NB4 (cell line): ENCODE results near the gene GRIA1.

Source experiments
- DNase-seq: peaks from one replicate; pipeline ENCODE4 v3.0.0; 2010; ENCODE audit warnings: low read depth
- H3K4me3 ChIP-seq: one replicate; pipeline ENCODE4 v1.5.1; 2011; ENCODE audit warnings: mild to moderate bottlenecking, low read depth, low read length, moderate library complexity
- MYC ChIP-seq: IDR thresholded peaks from 2 replicates; pipeline ENCODE4 v1.6.1; 2011; ENCODE audit warnings: low read depth, low read length
- POLR2A ChIP-seq: IDR thresholded peaks from 2 replicates; pipeline ENCODE4 v1.6.1; 2011; ENCODE audit warnings: mild to moderate bottlenecking; ENCODE audit not compliant: insufficient read length; ENCODE audit errors: extremely low read depth
- TF ChIP-seq, protein P1 (sequence below): IDR thresholded peaks from 2 replicates; pipeline ENCODE4 v1.6.1; 2011; ENCODE audit warnings: low read depth, low read length
- TF ChIP-seq, protein P2 (sequence below): IDR thresholded peaks from one replicate; pipeline ENCODE4 v1.5.1; 2012; ENCODE audit warnings: low read depth, low read length

GRIA1 gene

DNA sequence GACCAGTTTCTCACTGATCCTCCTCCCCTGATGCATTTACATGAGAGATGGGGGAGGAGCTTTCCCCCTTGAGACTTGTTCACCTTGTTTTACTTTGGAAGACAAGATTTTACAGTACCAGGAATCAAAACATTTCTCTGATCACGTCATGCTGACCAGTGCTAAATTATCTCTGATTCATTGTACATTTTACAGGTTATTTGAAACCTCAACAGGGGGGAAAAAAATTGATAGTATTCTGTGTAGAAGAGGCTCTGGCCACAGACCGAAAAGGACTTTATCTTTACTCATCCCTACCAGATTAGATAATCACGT lies 133.9 kb downstream of the GRIA1 start:
- TF ChIP-seq, protein P1, sequence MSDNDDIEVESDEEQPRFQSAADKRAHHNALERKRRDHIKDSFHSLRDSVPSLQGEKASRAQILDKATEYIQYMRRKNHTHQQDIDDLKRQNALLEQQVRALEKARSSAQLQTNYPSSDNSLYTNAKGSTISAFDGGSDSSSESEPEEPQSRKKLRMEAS: no peak
- TF ChIP-seq MYC (no peak), POLR2A (no peak)
- TF ChIP-seq, protein P2, sequence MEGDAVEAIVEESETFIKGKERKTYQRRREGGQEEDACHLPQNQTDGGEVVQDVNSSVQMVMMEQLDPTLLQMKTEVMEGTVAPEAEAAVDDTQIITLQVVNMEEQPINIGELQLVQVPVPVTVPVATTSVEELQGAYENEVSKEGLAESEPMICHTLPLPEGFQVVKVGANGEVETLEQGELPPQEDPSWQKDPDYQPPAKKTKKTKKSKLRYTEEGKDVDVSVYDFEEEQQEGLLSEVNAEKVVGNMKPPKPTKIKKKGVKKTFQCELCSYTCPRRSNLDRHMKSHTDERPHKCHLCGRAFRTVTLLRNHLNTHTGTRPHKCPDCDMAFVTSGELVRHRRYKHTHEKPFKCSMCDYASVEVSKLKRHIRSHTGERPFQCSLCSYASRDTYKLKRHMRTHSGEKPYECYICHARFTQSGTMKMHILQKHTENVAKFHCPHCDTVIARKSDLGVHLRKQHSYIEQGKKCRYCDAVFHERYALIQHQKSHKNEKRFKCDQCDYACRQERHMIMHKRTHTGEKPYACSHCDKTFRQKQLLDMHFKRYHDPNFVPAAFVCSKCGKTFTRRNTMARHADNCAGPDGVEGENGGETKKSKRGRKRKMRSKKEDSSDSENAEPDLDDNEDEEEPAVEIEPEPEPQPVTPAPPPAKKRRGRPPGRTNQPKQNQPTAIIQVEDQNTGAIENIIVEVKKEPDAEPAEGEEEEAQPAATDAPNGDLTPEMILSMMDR: no peak
- no peak for DNase-seq
- no peak overlapping the region for H3K4me3 ChIP-seq

DNA sequence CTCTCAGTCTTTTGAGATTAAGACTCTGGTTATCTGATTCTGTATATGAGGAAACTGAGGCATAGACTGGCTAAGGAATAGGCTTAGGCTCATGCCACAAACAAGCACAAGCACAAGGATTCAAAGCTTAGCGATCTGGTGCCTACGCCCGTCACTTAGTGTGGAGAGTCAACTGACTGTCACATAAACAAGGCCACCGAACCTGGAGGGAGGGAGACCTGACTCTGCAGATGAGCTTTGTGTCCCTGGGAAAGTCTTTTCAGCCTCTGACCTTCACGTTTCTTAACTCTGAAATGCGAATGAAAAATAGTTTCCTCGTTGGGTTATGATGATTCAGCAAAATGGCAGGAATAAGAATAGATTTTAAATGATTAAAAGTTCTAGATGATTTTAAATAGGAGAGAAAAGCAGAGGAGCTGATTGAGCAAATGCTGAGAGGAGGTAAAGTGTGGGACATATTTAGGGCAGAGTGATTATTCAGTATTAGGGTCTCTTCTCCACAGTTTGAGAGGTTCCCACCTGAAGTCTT lies 135.4 kb downstream of the GRIA1 start:
- no peak for DNase-seq
- H3K4me3 ChIP-seq: no peak overlapping the region

DNA sequence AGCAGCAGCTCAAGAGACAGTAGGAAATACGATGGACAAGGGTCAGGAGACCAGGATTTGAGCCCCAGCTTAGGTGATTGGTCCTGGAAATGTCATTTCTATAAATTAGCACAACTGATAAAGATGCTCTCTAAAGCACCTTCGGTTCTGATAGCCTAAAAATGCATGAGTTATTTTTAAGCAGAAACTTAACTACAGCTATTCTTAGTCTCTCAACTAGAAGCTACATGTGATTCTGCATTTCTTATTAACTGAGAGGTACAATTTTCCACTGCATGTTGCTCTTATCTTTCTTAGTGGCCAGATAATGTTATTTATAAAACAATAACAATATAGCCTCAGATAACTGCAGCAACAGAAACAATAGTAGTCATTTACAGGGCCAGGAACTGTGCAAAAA lies 136.4 kb downstream of the GRIA1 start:
- no peak overlapping the region for H3K4me3 ChIP-seq
- TF ChIP-seq, protein P1: no peak
- TF ChIP-seq POLR2A: no peak
- TF ChIP-seq MYC: no peak
- TF ChIP-seq, protein P2: no peak
- DNase-seq: no peak

More for the DNA sequence above, 135.4 kb downstream of the GRIA1 start:
- TF ChIP-seq MYC (no peak), POLR2A (no peak)
- TF ChIP-seq, protein P2: no peak
- TF ChIP-seq, protein P1: no peak

DNA sequence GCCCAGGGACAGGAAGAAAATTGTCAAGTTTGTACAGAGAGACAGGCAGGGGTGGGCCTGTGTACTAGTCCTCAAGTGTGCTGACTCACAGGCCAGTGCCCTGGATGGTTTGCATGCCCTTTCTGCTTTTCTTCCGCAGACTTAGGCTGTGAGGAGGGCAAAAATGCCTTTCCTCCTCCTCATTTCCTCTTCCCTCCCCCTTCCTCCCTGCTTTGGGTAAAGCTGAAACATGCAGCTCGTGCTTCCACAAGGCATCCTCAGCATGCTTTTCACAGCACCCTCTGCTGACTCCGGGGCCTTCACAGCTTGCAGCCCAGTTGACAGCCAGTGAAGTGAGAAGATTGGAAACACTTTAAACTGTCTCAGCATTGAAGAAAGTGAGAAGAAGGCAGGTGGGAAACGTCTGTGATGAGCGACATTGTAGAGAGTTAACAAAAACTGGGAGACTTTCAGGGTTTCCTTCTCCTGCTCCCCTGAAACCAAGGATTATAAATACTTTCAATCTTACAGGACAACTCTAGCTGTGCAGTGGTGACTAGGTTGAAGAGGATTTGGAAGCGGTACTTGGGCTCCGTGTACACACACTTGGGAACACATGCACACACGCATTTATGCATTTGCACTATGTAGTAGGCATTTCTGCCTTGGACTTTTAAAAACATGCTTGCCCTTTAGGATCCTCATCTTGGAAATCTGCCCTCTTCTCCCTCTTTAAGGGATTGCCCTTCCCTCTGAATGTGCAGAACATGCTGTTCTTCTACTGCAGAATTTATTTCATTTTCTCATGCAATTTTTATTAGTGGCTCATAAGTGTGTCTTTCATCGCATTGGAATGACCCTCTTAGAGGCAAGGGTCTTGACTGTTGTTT lies 138.8 kb downstream of the GRIA1 start:
- DNase-seq: peak; percentile 1
- H3K4me3 ChIP-seq: no peak overlapping the region
- TF ChIP-seq, protein P1: no peak
- TF ChIP-seq, protein P2: no peak
- TF ChIP-seq MYC (no peak), POLR2A (no peak)

DNA sequence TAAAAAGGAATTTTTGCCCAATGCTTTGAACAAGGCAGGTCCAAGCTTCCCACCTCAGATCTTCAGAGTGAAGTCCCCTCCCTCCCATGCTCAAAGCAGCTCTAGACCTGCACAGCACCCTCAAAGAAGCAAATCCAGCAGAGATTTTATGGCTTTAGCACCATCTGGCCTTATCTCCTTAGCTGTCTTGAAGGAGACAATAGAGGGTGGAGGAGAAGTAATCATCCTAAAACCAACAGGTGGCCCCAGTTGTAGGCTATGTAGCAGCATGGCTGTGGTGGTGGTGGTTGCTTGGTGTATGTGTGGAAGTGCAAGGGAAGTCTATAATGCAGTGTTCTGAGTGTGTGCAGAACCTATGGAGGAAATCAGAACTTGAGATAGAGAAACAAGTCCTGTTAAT lies 140.1 kb downstream of the GRIA1 start:
- TF ChIP-seq, protein P2: no peak
- TF ChIP-seq, protein P1: no peak
- TF ChIP-seq POLR2A (no peak), MYC (no peak)
- no peak overlapping the region for H3K4me3 ChIP-seq
- no peak for DNase-seq
